HG02678 (cell line): ENCODE measurements around the gene TC2N.
"Not testable (repeated sequence)": the region's sequence is repeated elsewhere in the genome, so short reads cannot be mapped to it uniquely, and the experiment has no call there.

Source experiments
- ATAC-seq: cut with Tn5 transposase; IDR thresholded peaks from one replicate; pipeline ENCODE4 v1.9.1; 2021; ENCODE audit warnings: mild to moderate bottlenecking, moderate library complexity; ENCODE audit not compliant: unreplicated experiment

The TC2N gene

GRCh38 chr14:91867316-91867988 is at the start of gene TC2N:
TC2N (minus strand) TSS chr14:91867536; CDS start chr14:91813769, 53,767 bp downstream.
- no peak for ATAC-seq

- ATAC-seq, result no peak
Measured at GRCh38 chr14:91912035-91912434, 44.7 kb upstream of the TC2N start.

- peak; percentile 75 for ATAC-seq
Measured at GRCh38 chr14:91911474-91912032, 44.2 kb upstream of the TC2N start.

GRCh38 chr14:91910196-91910595 is 42.9 kb upstream of the TC2N start:
- no peak for ATAC-seq

GRCh38 chr14:91906374-91906773 is 39.0 kb upstream of the TC2N start:
- ATAC-seq, result no peak

GRCh38 chr14:91904956-91905645 is 37.8 kb upstream of the TC2N start:
- no peak for ATAC-seq

- ATAC-seq, result no peak
Measured at GRCh38 chr14:91904483-91904882, 37.1 kb upstream of the TC2N start.

GRCh38 chr14:91903070-91903469 is 35.7 kb upstream of the TC2N start:
- ATAC-seq, result no peak

GRCh38 chr14:91902336-91902735 is 35.0 kb upstream of the TC2N start:
- ATAC-seq, result no peak

GRCh38 chr14:91901449-91902226 is 34.3 kb upstream of the TC2N start:
- no peak for ATAC-seq

- no peak for ATAC-seq
Measured at GRCh38 chr14:91899806-91900205, 32.5 kb upstream of the TC2N start.

GRCh38 chr14:91899213-91899612 is 31.9 kb upstream of the TC2N start:
- ATAC-seq, result no peak

- no peak for ATAC-seq
Measured at GRCh38 chr14:91898372-91898771, 31.0 kb upstream of the TC2N start.

GRCh38 chr14:91897716-91898115 is 30.4 kb upstream of the TC2N start:
- not testable (repeated sequence) for ATAC-seq

GRCh38 chr14:91897106-91897701 is 29.9 kb upstream of the TC2N start:
- no peak for ATAC-seq

GRCh38 chr14:91896419-91896818 is 29.1 kb upstream of the TC2N start:
- ATAC-seq, result no peak

- no peak for ATAC-seq
Measured at GRCh38 chr14:91893669-91894068, 26.3 kb upstream of the TC2N start.

GRCh38 chr14:91893007-91893406 is 25.7 kb upstream of the TC2N start:
- ATAC-seq, result no peak

- no peak for ATAC-seq
Measured at GRCh38 chr14:91891721-91892220, 24.4 kb upstream of the TC2N start.

- ATAC-seq, result no peak
Measured at GRCh38 chr14:91891101-91891500, 23.8 kb upstream of the TC2N start.

GRCh38 chr14:91890291-91890749 is 23.0 kb upstream of the TC2N start:
- ATAC-seq, result no peak
